Mesothelial cell of epicardium (in vitro differentiated cells): ENCODE measurements around the gene ZNRF1. TPM values are rescaled to one million over a fixed set of nuclear protein-coding genes. Genes with fewer than 3 reads are reported as not detected.

Experiments
- DNase-seq, 2 experiments: peaks; one replicate each; pipeline ENCODE4 v3.0.0; 2021; ENCODE audit warnings: low spot score in 2 of 2; ENCODE audit not compliant: unreplicated experiment in 2 of 2
- H3K27ac Mint-ChIP-seq: 2 replicates; pipeline ENCODE4 v1.8.0; 2021; ENCODE audit warnings: mixed read lengths
- H3K27me3 Mint-ChIP-seq: 2 replicates; pipeline ENCODE4 v1.8.0; 2021; ENCODE audit warnings: low read depth, mixed read lengths
- H3K36me3 Mint-ChIP-seq: 2 replicates; pipeline ENCODE4 v1.8.0; 2021; ENCODE audit warnings: mixed read lengths
- H3K4me1 Mint-ChIP-seq: 2 replicates; pipeline ENCODE4 v1.8.0; 2021; ENCODE audit warnings: mixed read lengths
- H3K4me3 Mint-ChIP-seq: 2 replicates; pipeline ENCODE4 v1.8.0; 2021; ENCODE audit warnings: mild to moderate bottlenecking, moderate library complexity, mixed read lengths
- H3K9me3 Mint-ChIP-seq: 2 replicates; pipeline ENCODE4 v1.8.0; 2021; ENCODE audit warnings: mixed read lengths
- total RNA-seq: library from RNA; stranded (reverse); gene quantifications from 3 replicates; pipeline ENCODE4 v1.2.1, GENCODE V29; 2021
- TF ChIP-seq, protein P1 (sequence below): fragments of 200-600 bp; sonication (generic); IDR thresholded peaks from one replicate; pipeline ENCODE4 v1.5.0; 2021; ENCODE audit warnings: antibody characterized with exemption; ENCODE audit not compliant: unreplicated experiment

The ZNRF1 gene
- total RNA-seq, 1 donor from 2014 or later, result 52.9 TPM

DNA sequence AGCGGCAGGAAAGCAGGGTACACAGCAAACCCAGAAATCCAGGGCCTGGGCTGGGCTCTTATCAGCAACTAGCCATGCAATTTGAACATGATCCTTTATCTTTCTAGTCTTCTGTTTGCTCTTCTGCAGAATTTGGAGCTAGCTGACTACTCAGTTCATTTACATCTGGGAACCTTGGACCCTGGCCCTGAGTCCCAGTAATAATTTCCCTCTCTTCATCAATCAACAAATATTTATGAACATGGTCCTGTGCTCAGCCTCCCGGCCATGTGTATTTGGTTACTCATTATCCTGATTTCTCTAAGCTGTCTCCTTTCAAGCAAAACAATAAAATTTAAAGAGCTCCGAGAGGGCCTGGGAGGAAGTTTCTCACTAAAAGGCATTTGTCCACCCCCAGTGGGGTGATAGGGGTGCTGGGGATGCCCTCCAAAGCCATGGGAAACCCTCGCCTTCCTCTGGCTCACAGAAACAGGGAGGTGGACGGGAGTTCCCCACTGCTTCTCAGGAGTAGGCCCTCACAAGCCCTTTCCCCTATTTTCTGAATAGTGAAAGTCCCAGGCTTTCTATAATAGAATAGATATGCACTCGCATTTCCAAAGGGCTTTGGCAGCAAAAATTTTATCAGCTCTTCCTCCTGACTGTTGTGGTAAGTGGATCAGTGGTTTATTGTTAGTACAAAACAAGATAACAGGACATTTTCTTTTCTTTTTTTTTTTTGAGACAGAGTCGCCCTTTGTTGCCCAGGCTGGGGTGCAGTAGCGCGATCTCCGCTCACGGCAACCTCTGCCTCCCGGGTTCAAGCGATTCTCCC is 7.0 kb upstream of the ZNRF1 start:
- Mint-ChIP-seq H3K27ac (peak overlapping the region; percentile 72), H3K4me1 (peaks cover 6% of the 10 kb centered on the region), H3K27me3 (no peaks in the 10 kb centered on the region), H3K9me3 (no peaks in the 10 kb centered on the region), H3K36me3 (no peaks in the 10 kb centered on the region), H3K4me3 (no peak overlapping the region)
- no peak for DNase-seq
- TF ChIP-seq, protein P1, sequence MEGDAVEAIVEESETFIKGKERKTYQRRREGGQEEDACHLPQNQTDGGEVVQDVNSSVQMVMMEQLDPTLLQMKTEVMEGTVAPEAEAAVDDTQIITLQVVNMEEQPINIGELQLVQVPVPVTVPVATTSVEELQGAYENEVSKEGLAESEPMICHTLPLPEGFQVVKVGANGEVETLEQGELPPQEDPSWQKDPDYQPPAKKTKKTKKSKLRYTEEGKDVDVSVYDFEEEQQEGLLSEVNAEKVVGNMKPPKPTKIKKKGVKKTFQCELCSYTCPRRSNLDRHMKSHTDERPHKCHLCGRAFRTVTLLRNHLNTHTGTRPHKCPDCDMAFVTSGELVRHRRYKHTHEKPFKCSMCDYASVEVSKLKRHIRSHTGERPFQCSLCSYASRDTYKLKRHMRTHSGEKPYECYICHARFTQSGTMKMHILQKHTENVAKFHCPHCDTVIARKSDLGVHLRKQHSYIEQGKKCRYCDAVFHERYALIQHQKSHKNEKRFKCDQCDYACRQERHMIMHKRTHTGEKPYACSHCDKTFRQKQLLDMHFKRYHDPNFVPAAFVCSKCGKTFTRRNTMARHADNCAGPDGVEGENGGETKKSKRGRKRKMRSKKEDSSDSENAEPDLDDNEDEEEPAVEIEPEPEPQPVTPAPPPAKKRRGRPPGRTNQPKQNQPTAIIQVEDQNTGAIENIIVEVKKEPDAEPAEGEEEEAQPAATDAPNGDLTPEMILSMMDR, result no peak

DNA sequence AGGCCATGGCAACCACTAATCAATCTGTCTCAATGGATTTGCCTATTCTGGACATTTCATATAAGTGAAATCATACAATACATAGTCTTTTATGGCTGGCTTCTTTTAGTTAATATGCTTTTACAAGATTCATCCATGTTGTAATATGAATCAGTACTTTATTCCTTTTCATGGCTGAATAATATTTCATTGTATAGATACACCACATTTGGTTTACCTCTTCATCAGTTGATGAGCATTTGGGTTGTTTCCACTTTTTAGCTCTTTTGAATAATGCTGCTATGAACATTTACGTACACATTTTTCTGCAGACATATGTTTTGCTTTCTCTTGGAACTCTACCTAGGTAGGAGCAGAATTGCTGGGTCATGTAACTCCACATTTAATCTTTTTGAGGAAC is 2.8 kb upstream of the ZNRF1 start:
- no peak overlapping the region for H3K27ac Mint-ChIP-seq
- TF ChIP-seq, protein P1, result no peak
- H3K36me3 Mint-ChIP-seq, result no peaks in the 10 kb centered on the region
- H3K4me3 Mint-ChIP-seq, result no peak overlapping the region
- no peak for DNase-seq
- H3K4me1 Mint-ChIP-seq, result peaks cover 25% of the 10 kb centered on the region
- no peaks in the 10 kb centered on the region for H3K27me3 Mint-ChIP-seq
- no peaks in the 10 kb centered on the region for H3K9me3 Mint-ChIP-seq

DNA sequence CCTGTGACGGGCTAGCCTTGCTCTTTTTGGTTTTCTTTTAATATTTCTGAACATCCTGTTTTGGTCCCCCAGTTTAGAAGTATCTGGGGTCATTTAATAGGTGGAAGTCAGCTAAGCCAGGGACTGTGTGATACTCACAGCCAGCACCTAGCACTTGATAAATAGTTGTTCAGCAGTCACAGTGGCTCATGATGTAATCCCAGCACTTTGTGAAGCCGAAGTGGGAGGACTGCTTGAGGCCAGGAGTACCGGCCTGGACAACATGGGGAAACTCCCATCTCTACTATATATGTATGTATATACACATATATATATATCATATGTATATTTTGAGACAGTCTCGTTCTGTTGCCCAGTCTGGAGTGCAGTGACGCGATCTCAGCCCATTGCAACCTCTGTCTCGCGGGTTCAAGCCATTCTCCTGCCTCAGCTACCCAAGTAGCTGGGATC is 1.8 kb upstream of the ZNRF1 start:
- Mint-ChIP-seq H3K9me3 (no peaks in the 10 kb centered on the region), H3K36me3 (no peaks in the 10 kb centered on the region), H3K4me3 (no peak overlapping the region), H3K4me1 (peaks cover 29% of the 10 kb centered on the region), H3K27me3 (no peaks in the 10 kb centered on the region), H3K27ac (peak overlapping the region; percentile 77)
- DNase-seq, result no peak
- TF ChIP-seq, protein P1, result no peak

DNA sequence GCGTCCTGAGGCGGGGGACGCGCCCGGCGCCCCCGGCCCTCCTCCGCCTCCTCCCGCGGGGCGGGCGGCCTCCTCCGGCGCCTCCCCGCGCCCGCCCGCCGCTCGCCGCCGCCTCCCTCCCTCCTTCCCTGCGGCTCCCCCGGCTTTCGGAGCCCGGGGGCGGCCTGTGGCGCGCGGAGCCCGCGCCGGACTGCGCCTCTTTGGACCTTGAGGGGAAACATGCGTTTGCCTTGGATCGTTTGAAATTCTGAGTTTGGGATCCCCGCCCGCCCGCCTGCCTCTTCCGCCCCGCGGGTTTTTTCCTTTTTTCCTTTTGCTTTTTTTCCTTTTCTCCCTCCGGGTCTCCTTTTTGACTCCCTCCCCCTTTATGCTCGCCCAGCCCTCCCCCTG is 390 bp downstream of the ZNRF1 start:
- peaks cover 46% of the 10 kb centered on the region for H3K4me1 Mint-ChIP-seq

DNA sequence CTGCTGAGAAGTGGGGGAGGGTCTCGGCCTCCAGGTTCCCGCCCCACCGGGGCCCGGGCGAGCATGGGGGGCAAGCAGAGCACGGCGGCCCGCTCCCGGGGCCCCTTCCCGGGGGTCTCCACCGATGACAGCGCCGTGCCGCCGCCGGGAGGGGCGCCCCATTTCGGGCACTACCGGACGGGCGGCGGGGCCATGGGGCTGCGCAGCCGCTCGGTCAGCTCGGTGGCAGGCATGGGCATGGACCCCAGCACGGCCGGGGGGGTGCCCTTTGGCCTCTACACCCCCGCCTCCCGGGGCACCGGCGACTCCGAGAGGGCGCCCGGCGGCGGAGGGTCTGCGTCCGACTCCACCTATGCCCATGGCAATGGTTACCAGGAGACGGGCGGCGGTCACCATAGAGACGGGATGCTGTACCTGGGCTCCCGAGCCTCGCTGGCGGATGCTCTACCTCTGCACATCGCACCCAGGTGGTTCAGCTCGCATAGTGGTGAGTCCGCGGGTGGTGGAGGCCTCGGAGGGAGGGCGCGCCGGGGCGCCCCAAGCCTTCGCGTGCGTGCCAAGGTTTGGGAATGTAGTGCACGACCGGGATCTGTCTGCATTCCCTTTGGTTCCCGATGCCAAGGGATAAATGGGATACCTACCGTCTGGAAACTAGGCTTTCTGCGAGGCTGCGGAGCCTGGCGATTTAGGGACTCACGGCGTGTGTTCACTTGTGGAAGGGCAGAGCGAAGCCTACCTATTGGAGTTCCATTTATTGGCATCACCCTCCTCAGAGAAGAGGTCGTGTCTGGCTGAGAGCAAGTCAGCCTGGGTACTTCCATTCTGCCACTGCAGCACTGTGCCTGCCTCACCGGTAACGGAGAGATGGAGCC is 1.0 kb downstream of the ZNRF1 start:
- peak; percentile 26 to 53 for DNase-seq
- peak overlapping the region; percentile 83 for H3K4me3 Mint-ChIP-seq

More for the DNA sequence above, 390 bp downstream of the ZNRF1 start:
- no peaks in the 10 kb centered on the region for H3K27me3 Mint-ChIP-seq
- H3K9me3 Mint-ChIP-seq, result no peaks in the 10 kb centered on the region
- TF ChIP-seq, protein P1, result no peak
- peak overlapping the region; percentile 83 for H3K4me3 Mint-ChIP-seq
- H3K36me3 Mint-ChIP-seq, result no peaks in the 10 kb centered on the region
- DNase-seq, result peak; percentile 35 to 55
- H3K27ac Mint-ChIP-seq, result peak overlapping the region; percentile 56

More for the DNA sequence above, 1.0 kb downstream of the ZNRF1 start:
- Mint-ChIP-seq H3K36me3 (no peaks in the 10 kb centered on the region), H3K27ac (peak overlapping the region; percentile 79), H3K4me1 (peaks cover 46% of the 10 kb centered on the region), H3K9me3 (no peaks in the 10 kb centered on the region), H3K27me3 (no peaks in the 10 kb centered on the region)
- TF ChIP-seq, protein P1, result no peak
